GM23248 (cell line): Measurements from ENCODE around the gene CFH.

Source experiments
- EZH2 ChIP-seq: fragments of 200-600 bp; sonication (generic); IDR thresholded peaks from 2 replicates; pipeline ENCODE4 v1.6.1; 2018; ENCODE audit warnings: antibody characterized with exemption, mild to moderate bottlenecking; ENCODE audit not compliant: insufficient read depth, poor library complexity, severe bottlenecking
- EZH2phosphoT487 ChIP-seq: fragments of 200-600 bp; sonication (generic); IDR thresholded peaks from 2 replicates; pipeline ENCODE4 v1.6.1; 2018; ENCODE audit warnings: antibody characterized with exemption, moderate library complexity, mild to moderate bottlenecking, low read depth; ENCODE audit not compliant: insufficient read depth

DNA sequence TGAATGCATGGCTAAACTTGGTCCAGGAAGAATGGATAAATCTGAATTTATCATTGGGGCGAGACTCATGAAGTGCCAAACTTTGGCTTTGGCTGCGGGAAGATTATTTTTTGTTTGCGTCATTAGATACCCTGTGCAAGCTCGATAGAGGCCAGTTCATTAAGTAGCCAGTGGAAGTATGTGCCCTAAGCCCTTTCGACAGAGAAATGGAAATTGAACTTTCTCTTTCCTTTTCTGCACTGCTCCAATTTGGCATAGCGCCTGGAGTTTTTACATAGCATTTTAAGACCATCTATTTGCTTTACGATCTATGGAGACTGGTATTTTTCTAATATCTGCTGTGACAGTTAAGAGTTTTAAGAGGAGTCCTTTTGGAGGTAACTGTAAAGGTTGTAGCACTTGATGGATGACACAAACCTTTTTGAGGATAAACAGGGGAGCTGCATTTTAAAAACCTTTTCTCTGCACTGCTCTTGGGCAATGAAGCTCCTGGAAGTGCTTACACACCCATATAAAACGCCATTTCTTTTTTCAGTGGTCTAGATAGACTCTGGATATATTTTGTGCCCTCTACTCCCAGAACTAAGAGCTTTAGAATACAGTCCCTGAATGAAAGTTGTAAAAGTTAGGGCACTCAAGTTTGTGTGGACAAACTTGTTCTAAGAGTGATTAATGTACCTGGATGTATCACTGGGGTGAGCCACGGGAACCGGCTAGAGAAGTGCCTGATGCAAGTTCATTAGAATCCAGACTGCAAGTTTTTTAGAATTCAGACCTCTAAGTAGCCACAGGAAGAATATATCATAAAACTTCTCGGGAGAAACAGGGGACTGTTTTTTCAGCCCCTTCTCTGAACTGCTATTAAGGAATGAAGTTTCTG lies 81.5 kb downstream of the CFH start:
- TF ChIP-seq EZH2phosphoT487 (no peak), EZH2 (no peak)
